Liver (tissue), 3 donors: ENCODE data around the gene KIAA1614.

Experiments used
- ATF3 ChIP-seq: IDR thresholded peaks from 2 replicates; pipeline ENCODE4 v1.6.1; 2016; ENCODE audit warnings: antibody characterized with exemption
- CTCF ChIP-seq: fragments of 150-350 bp; IDR thresholded peaks from 2 replicates; pipeline ENCODE4 v1.5.1; 2017; ENCODE audit warnings: improper control_type of control experiment, low read depth, low read length; ENCODE audit not compliant: missing input control
- RAD21 ChIP-seq, 2 donors: IDR thresholded peaks; 2 replicates each; pipeline ENCODE4 v1.6.1; 2016; ENCODE audit warnings: antibody characterized with exemption in 2 of 2, mild to moderate bottlenecking in 2 of 2
- REST ChIP-seq: IDR thresholded peaks from 2 replicates; pipeline ENCODE4 v1.6.1; 2016; ENCODE audit warnings: antibody characterized with exemption, mild to moderate bottlenecking
- donor health status: healthy.
- donor health status: healthy.

- TF ChIP-seq RAD21 (IDR thresholded peaks at IDR 0.05) (no peak), CTCF (no peak), REST (no peak), ATF3 (no peak)
Observed at GRCh38 chr1:180896161-180896560, 16.5 kb upstream of the KIAA1614 start.
